Ovary (tissue), 9 donors: ENCODE measurements around the gene CHM. TPM values are rescaled to one million over a fixed set of nuclear protein-coding genes. Genes with fewer than 3 reads are reported as not detected.
"Not testable (repeated sequence)": the region's sequence is repeated elsewhere in the genome, so short reads cannot be mapped to it uniquely, and the experiment has no call there.

Experiments used
- DNase-seq, 5 donors: peaks; one replicate each; pipeline ENCODE4 v3.0.0-alpha.2; 2019 to 2020
- H3K27ac ChIP-seq, 2 donors: fragments of 200-600 bp; one replicate each; pipeline versions ENCODE4 v1.5.1 to v1.8.0; 2019 to 2022
- H3K27me3 ChIP-seq: fragments of 200-600 bp; one replicate; pipeline ENCODE4 v1.8.0; 2022
- H3K36me3 ChIP-seq: fragments of 200-600 bp; sonication (generic); one replicate; pipeline ENCODE4 v1.5.1; 2019
- H3K4me1 ChIP-seq: one replicate; pipeline ENCODE4 v1.8.1; 2013; ENCODE audit warnings: mild to moderate bottlenecking, moderate library complexity; ENCODE audit not compliant: insufficient read depth
- H3K4me3 ChIP-seq: fragments of 200-600 bp; sonication (generic); one replicate; pipeline ENCODE4 v1.5.1; 2017
- H3K9me3 ChIP-seq, 2 donors: fragments of 200-600 bp in 1 of 2; sonication (generic) in 1 of 2; one replicate each; pipeline versions ENCODE4 v1.5.1 to v1.8.1; 2013 to 2019; ENCODE audit warnings: mild to moderate bottlenecking in 1 of 2, moderate library complexity in 1 of 2
- CTCF ChIP-seq, 3 donors: fragments of 450-650 bp in 2 of 3; fragments of 200-600 bp in 1 of 3; IDR thresholded peaks; one replicate each; pipeline versions ENCODE4 v1.5.1 to v1.8.0; 2016 to 2022; ENCODE audit warnings: antibody characterized with exemption in 3 of 3, mild to moderate bottlenecking in 1 of 3
- EP300 ChIP-seq: sonication (generic); formaldehyde crosslinking; IDR thresholded peaks from one replicate; pipeline ENCODE4 v1.6.1; 2017; ENCODE audit warnings: antibody characterized with exemption
- POLR2A ChIP-seq: fragments of 450-650 bp; IDR thresholded peaks from one replicate; pipeline ENCODE4 v1.6.1; 2017; ENCODE audit warnings: antibody characterized with exemption, mild to moderate bottlenecking, moderate library complexity
- WGBS, 3 donors: extraction: QIAGEN DNeasy Blood & Tissue Kit in 1 of 3; methylation state at CpG; one replicate each; pipeline versions ENCODE4 v1.1.5 to v1.1.7; 2013 to 2017; 5-methylcytosine and 5-hydroxymethylcytosine counted together
- intact Hi-C, 4 donors: fragments of 100-400 bp; cut with DNase I; formaldehyde crosslinking; loops; one replicate each; pipeline versions ENCODE4 v1.11.0 to v1.15.1; 2022 to 2023
- polyA plus RNA-seq, 2 donors: library from polyadenylated mRNA; stranded (reverse); fragments of 200-250 nt in 1 of 2; fragments of 350-450 nt in 1 of 2; fragmentation: Illumina TruSeq in 1 of 2; extraction: RNeasy Lipid Tissue Mini Kit (QIAGEN cat#74804) in 1 of 2; gene quantifications; one replicate each; pipeline ENCODE4 v1.2.3, GENCODE V29; 2013 to 2014
- total RNA-seq, 7 donors: library from RNA; depleted of rRNA in 2 of 7; stranded (reverse); fragments of >200 nt in 2 of 7; fragmentation: NEBNext Ultra II Directional in 3 of 7; extraction: Animal tissue kit (Norgen Biotek cat#: 25700) in 3 of 7; gene quantifications; one replicate each; pipeline versions ENCODE4 v1.1.0 to v1.2.4, GENCODE V29; 2016 to 2023
- donor health status: DM: no; HTN: no; CAD: no; lungs with moderate emphysema.
- donor health status: DM: no; HTN: no; CAD: no.
- donor health status: Bipolar disorder and iron deficiency.
- donor health status: DM: yes; HTN: yes; CAD: no.
- donor health status: DM: no; HTN: no; CAD: no.
- donor health status: DM: yes; HTN: yes; CAD: no.

The CHM gene
- total and polyA plus RNA-seq, 9 donors: 9.5 to 23.9 (median 18.2) TPM

DNA sequence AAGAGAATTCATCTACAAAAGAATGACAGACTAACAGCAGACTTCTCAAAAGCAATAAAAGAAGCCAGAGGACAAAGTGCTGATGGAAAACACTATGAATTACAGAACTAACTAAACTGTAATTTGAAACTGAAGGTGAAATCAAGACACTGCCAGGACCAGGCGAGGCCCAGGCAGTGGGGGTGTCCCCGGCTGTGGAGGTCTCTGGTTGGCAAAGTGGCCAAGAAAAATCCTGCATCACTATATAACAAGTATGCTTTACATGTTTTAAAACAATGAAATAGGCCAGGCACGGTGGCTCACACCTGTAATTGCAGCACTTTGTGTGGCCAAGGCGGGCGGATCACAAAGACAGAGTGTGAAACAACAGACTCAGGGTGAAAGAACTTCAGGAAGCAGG lies 32.9 kb downstream of the CHM start:
- intact Hi-C loops: no loop called here
- Histone ChIP-seq H3K27ac (no peak overlapping the region), H3K4me3 (no peak overlapping the region), H3K4me1 (no peaks in the 10 kb centered on the region), H3K27me3 (no peaks in the 10 kb centered on the region), H3K36me3 (no peaks in the 10 kb centered on the region), H3K9me3 (no peaks in the 10 kb centered on the region)
- WGBS, 3 donors: 75 to 81% (median 77%) methylated on average over 5 of the region's 5 CpGs
- no peak for DNase-seq
- TF ChIP-seq CTCF (IDR thresholded peaks at IDR 0.05) (no peak), EP300 (no peak), POLR2A (no peak)

GRCh38 chrX:86013792-86014191 lies 33.6 kb downstream of the CHM start:
- TF ChIP-seq CTCF (IDR thresholded peaks at IDR 0.05): no peak
- no peak for TF ChIP-seq POLR2A
- TF ChIP-seq EP300: no peak
- Histone ChIP-seq H3K4me3 (no peak overlapping the region), H3K27me3 (no peaks in the 10 kb centered on the region), H3K4me1 (no peaks in the 10 kb centered on the region), H3K9me3 (no peaks in the 10 kb centered on the region), H3K36me3 (no peaks in the 10 kb centered on the region), H3K27ac (no peak overlapping the region)
- WGBS, 3 donors: 59 to 65% (median 63%) methylated on average over 3 of the region's 3 CpGs
- no peak for DNase-seq
- intact Hi-C loops: no loop called here

- TF ChIP-seq EP300 (no peak), CTCF (IDR thresholded peaks at IDR 0.05) (no peak), POLR2A (no peak)
- intact Hi-C loops: no loop called here
- Histone ChIP-seq H3K9me3 (no peaks in the 10 kb centered on the region), H3K27ac (no peak overlapping the region), H3K27me3 (no peaks in the 10 kb centered on the region), H3K36me3 (no peaks in the 10 kb centered on the region), H3K4me1 (no peaks in the 10 kb centered on the region), H3K4me3 (no peak overlapping the region)
- WGBS, 3 donors: 72 to 77% (median 76%) methylated on average over 1 of the region's 1 CpG
- no peak for DNase-seq
Observed at GRCh38 chrX:86012188-86012587, 35.2 kb downstream of the CHM start.

- H3K36me3 ChIP-seq, H3K27me3 ChIP-seq, H3K9me3 ChIP-seq, H3K27ac ChIP-seq, intact Hi-C loops, DNase-seq, H3K4me3 ChIP-seq, H3K4me1 ChIP-seq: not testable (repeated sequence)
- WGBS, 3 donors: 63 to 89% (median 82%) methylated on average over 1 of the region's 1 CpG
Observed at GRCh38 chrX:86009803-86010202, 37.6 kb downstream of the CHM start.

- H3K36me3 ChIP-seq, H3K9me3 ChIP-seq, H3K4me1 ChIP-seq, intact Hi-C loops, H3K27me3 ChIP-seq, H3K4me3 ChIP-seq, H3K27ac ChIP-seq, DNase-seq: not testable (repeated sequence)
- WGBS, 3 donors: 94 to 95% (median 95%) methylated on average over 4 of the region's 4 CpGs
Observed at GRCh38 chrX:86007891-86008290, 39.5 kb downstream of the CHM start.
